GM23338 (cell line): Measurements from ENCODE around the gene TMPRSS11F. TPM values are rescaled to one million over a fixed set of nuclear protein-coding genes. Genes with fewer than 3 reads are reported as not detected.

Source experiments
- ATAC-seq: fragments of 200-7000 bp; cut with Tn5 transposase; 3 replicates; pipeline ENCODE4 v1.9.1; 2020
- DNase-seq: peaks from one replicate; pipeline ENCODE4 v3.0.0-alpha.2; 2015; ENCODE audit warnings: low spot score
- H2AFZ ChIP-seq: fragments of 200-600 bp; sonication (generic); 2 replicates; pipeline ENCODE4 v1.8.0; 2016; ENCODE audit warnings: antibody characterized with exemption, mild to moderate bottlenecking, moderate library complexity
- H3F3A ChIP-seq: fragments of 200-600 bp; sonication (generic); replicated peaks from 2 replicates; pipeline ENCODE4 v1.8.0; 2017; ENCODE audit warnings: antibody characterized with exemption, mixed run types, low read depth
- H3K27ac ChIP-seq: fragments of 200-600 bp; sonication (generic); 2 replicates; pipeline ENCODE4 v1.6.1; 2016; ENCODE audit warnings: low read depth
- H3K27me3 ChIP-seq: fragments of 200-600 bp; sonication (generic); 2 replicates; pipeline ENCODE4 v1.8.0; 2016; ENCODE audit warnings: mild to moderate bottlenecking, mixed run types, moderate library complexity; ENCODE audit not compliant: insufficient read depth
- H3K36me3 ChIP-seq: fragments of 200-600 bp; sonication (generic); 2 replicates; pipeline ENCODE4 v1.8.0; 2016; ENCODE audit warnings: mild to moderate bottlenecking; ENCODE audit not compliant: insufficient read depth
- H3K4me1 ChIP-seq: fragments of 200-600 bp; sonication (generic); 2 replicates; pipeline ENCODE4 v1.8.0; 2016; ENCODE audit warnings: mild to moderate bottlenecking, moderate library complexity; ENCODE audit not compliant: insufficient read depth
- H3K4me2 ChIP-seq: fragments of 200-600 bp; sonication (generic); 2 replicates; pipeline ENCODE4 v1.7.1; 2017; ENCODE audit warnings: mixed run types
- H3K4me3 ChIP-seq: fragments of 200-600 bp; sonication (generic); 2 replicates; pipeline ENCODE4 v1.6.1; 2016; ENCODE audit warnings: mixed run types
- H3K79me2 ChIP-seq: fragments of 200-600 bp; sonication (generic); replicated peaks from 2 replicates; pipeline ENCODE4 v1.8.0; 2017; ENCODE audit warnings: mild to moderate bottlenecking; ENCODE audit not compliant: insufficient read depth
- H3K9me2 ChIP-seq: fragments of 200-600 bp; sonication (generic); 2 replicates; pipeline ENCODE4 v1.8.0; 2017; ENCODE audit not compliant: insufficient read depth
- H4K20me1 ChIP-seq: fragments of 200-600 bp; sonication (generic); replicated peaks from 2 replicates; pipeline ENCODE4 v1.8.0; 2017; ENCODE audit warnings: mild to moderate bottlenecking; ENCODE audit not compliant: insufficient read depth
- H3K27ac Mint-ChIP-seq: 2 replicates; pipeline ENCODE4 v1.8.0; 2020; ENCODE audit warnings: inconsistent platforms, mild to moderate bottlenecking, moderate library complexity, mixed read lengths
- H3K27me3 Mint-ChIP-seq: 3 replicates; pipeline ENCODE4 v1.8.0; 2022; ENCODE audit warnings: low read depth, mild to moderate bottlenecking, moderate library complexity, mixed read lengths, inconsistent platforms; ENCODE audit not compliant: insufficient read depth, poor library complexity
- H3K36me3 Mint-ChIP-seq: 3 replicates; pipeline ENCODE4 v1.8.0; 2021; ENCODE audit warnings: low read depth, mild to moderate bottlenecking, inconsistent platforms, moderate library complexity, mixed read lengths
- H3K4me1 Mint-ChIP-seq: 3 replicates; pipeline ENCODE4 v1.8.0; 2020; ENCODE audit warnings: mild to moderate bottlenecking, inconsistent platforms, mixed read lengths
- H3K4me3 Mint-ChIP-seq: 3 replicates; pipeline ENCODE4 v1.8.0; 2021; ENCODE audit warnings: moderate library complexity, mild to moderate bottlenecking, inconsistent platforms, mixed read lengths
- H3K9me3 Mint-ChIP-seq: 3 replicates; pipeline ENCODE4 v1.8.0; 2020; ENCODE audit warnings: moderate library complexity, mild to moderate bottlenecking, inconsistent platforms, mixed read lengths
- CTCF ChIP-seq, 2 experiments: fragments of 200-600 bp in 1 of 2; sonication (generic) in 1 of 2; conservative IDR thresholded peaks; 2 replicates each; pipeline versions ENCODE4 v1.5.1 to v1.6.1; 2016 to 2017; ENCODE audit warnings: antibody characterized with exemption in 2 of 2, low read depth in 2 of 2, mild to moderate bottlenecking in 2 of 2, moderate library complexity in 1 of 2
- EZH2 ChIP-seq: fragments of 200-600 bp; sonication (generic); IDR thresholded peaks from one replicate; pipeline ENCODE4 v1.8.0; 2017; ENCODE audit warnings: antibody characterized with exemption, mild to moderate bottlenecking, low read depth; ENCODE audit not compliant: unreplicated experiment
- EZH2phosphoT487 ChIP-seq: fragments of 200-600 bp; sonication (generic); IDR thresholded peaks from one replicate; pipeline ENCODE4 v1.8.1; 2018; ENCODE audit warnings: antibody characterized with exemption; ENCODE audit not compliant: unreplicated experiment
- JUNB ChIP-seq: IDR thresholded peaks from one replicate; pipeline ENCODE4 v1.6.1; 2016; ENCODE audit warnings: antibody characterized with exemption; ENCODE audit not compliant: unreplicated experiment
- NANOG ChIP-seq: IDR thresholded peaks from 2 replicates; pipeline ENCODE4 v1.6.1; 2016; ENCODE audit warnings: antibody characterized with exemption, borderline replicate concordance
- POLR2AphosphoS5 ChIP-seq: IDR thresholded peaks from 2 replicates; pipeline ENCODE4 v1.6.1; 2016; ENCODE audit warnings: antibody characterized with exemption, low read depth
- STAT1 ChIP-seq: IDR thresholded peaks from one replicate; pipeline ENCODE4 v1.6.1; 2016; ENCODE audit warnings: antibody characterized with exemption; ENCODE audit not compliant: unreplicated experiment
- ZNF114 ChIP-seq: fragments of 250-450 bp; sonication (Bioruptor Pico); IDR thresholded peaks from 2 replicates; pipeline ENCODE4 v1.5.0; 2020; ENCODE audit warnings: mild to moderate bottlenecking, moderate library complexity
- ZNF331 ChIP-seq: fragments of 250-450 bp; sonication (Bioruptor Pico); IDR thresholded peaks from 2 replicates; pipeline ENCODE4 v1.5.0; 2020; ENCODE audit warnings: low read depth, mild to moderate bottlenecking, moderate library complexity
- polyA plus RNA-seq: library from polyadenylated mRNA; unstranded; fragments of >200 nt; fragmentation: Nextera tagmentation; extraction: Ambion mirVana; gene quantifications from 2 replicates; pipeline ENCODE4 v1.2.1, GENCODE V29; 2016
- total RNA-seq: library from RNA; depleted of rRNA; stranded (reverse); fragments of >200 nt; shearing (Covaris generic); gene quantifications from 2 replicates; pipeline ENCODE4 v1.2.3, GENCODE V29; 2014
- TF ChIP-seq, protein P1 (sequence below): IDR thresholded peaks from 2 replicates; pipeline ENCODE4 v1.6.1; 2016; ENCODE audit warnings: antibody characterized with exemption
- TF ChIP-seq, protein P2 (sequence below): fragments of 250-450 bp; sonication (Bioruptor Pico); IDR thresholded peaks from 2 replicates; pipeline ENCODE4 v1.5.0; 2020; ENCODE audit warnings: mild to moderate bottlenecking, moderate library complexity

Gene TMPRSS11F
- total and polyA plus RNA-seq, 2 experiments from 2014 or later: not detected

GRCh38 chr4:68038272-68038671, 91.4 kb downstream of the TMPRSS11F start:
- H3K4me1 Mint-ChIP-seq: no peaks in the 10 kb centered on the region
- Histone ChIP-seq H4K20me1 (no peaks in the 10 kb centered on the region), H3K27me3 (no peaks in the 10 kb centered on the region), H3K36me3 (no peaks in the 10 kb centered on the region), H3K4me1 (no peaks in the 10 kb centered on the region), H3K9me2 (no peaks in the 10 kb centered on the region), H3K27ac (no peak overlapping the region), H2AFZ (no peak overlapping the region), H3F3A (no peaks in the 10 kb centered on the region), H3K79me2 (no peaks in the 10 kb centered on the region), H3K4me2 (no peak overlapping the region), H3K4me3 (no peak overlapping the region)
- peaks cover 2% of the 10 kb centered on the region for H3K27me3 Mint-ChIP-seq
- TF ChIP-seq ZNF114 (CRISPR knock-in tag) (no peak), JUNB (no peak), ZNF331 (no peak), STAT1 (no peak), NANOG (no peak), CTCF (conservative IDR thresholded peaks at IDR 0.05; ENCODE audit: low read depth in 2 of 2) (no peak), EZH2phosphoT487 (no peak), POLR2AphosphoS5 (no peak)
- TF ChIP-seq, protein P1, sequence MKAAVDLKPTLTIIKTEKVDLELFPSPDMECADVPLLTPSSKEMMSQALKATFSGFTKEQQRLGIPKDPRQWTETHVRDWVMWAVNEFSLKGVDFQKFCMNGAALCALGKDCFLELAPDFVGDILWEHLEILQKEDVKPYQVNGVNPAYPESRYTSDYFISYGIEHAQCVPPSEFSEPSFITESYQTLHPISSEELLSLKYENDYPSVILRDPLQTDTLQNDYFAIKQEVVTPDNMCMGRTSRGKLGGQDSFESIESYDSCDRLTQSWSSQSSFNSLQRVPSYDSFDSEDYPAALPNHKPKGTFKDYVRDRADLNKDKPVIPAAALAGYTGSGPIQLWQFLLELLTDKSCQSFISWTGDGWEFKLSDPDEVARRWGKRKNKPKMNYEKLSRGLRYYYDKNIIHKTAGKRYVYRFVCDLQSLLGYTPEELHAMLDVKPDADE: no peak
- DNase-seq (no peak), ATAC-seq (no peak)
- no peak overlapping the region for H3K4me3 Mint-ChIP-seq
- H3K9me3 Mint-ChIP-seq: no peaks in the 10 kb centered on the region
- no peaks in the 10 kb centered on the region for H3K36me3 Mint-ChIP-seq
- no peak overlapping the region for H3K27ac Mint-ChIP-seq

DNA sequence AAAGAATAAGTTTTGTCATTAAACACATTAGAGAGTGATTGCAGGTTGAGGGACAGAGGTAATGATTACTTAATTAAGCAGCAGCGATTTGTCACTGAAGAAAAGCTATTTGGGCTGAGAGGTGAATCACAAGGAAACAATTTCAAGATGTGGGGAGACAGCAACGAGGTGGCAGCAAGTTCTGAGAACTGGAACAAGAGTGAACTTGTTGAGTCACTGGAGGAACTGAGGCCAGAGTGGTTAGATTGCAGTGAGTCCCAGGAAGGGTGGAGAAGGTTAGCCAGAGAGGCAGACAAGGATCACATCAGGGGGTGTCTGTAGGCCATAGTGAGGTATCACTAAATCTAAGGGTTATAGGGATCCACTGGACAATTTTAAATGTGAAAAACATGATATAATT, 108.5 kb downstream of the TMPRSS11F start:
- no peaks in the 10 kb centered on the region for H3K27me3 ChIP-seq
- H3K4me2 ChIP-seq: no peak overlapping the region
- no peaks in the 10 kb centered on the region for H3K27me3 Mint-ChIP-seq
- no peaks in the 10 kb centered on the region for H3F3A ChIP-seq
- H3K4me3 ChIP-seq: no peak overlapping the region
- no peaks in the 10 kb centered on the region for H4K20me1 ChIP-seq
- H3K4me3 Mint-ChIP-seq: no peak overlapping the region
- DNase-seq (no peak), ATAC-seq (no peak)
- H3K27ac Mint-ChIP-seq: no peak overlapping the region
- H3K27ac ChIP-seq: no peak overlapping the region
- H3K9me3 Mint-ChIP-seq: no peaks in the 10 kb centered on the region
- H3K4me1 Mint-ChIP-seq: peaks cover 7% of the 10 kb centered on the region
- no peaks in the 10 kb centered on the region for H3K36me3 Mint-ChIP-seq
- no peaks in the 10 kb centered on the region for H3K36me3 ChIP-seq
- H3K79me2 ChIP-seq: no peaks in the 10 kb centered on the region
- no peaks in the 10 kb centered on the region for H3K9me2 ChIP-seq
- peaks cover 5% of the 10 kb centered on the region for H3K4me1 ChIP-seq
- H2AFZ ChIP-seq: no peak overlapping the region
- TF ChIP-seq, protein P2, sequence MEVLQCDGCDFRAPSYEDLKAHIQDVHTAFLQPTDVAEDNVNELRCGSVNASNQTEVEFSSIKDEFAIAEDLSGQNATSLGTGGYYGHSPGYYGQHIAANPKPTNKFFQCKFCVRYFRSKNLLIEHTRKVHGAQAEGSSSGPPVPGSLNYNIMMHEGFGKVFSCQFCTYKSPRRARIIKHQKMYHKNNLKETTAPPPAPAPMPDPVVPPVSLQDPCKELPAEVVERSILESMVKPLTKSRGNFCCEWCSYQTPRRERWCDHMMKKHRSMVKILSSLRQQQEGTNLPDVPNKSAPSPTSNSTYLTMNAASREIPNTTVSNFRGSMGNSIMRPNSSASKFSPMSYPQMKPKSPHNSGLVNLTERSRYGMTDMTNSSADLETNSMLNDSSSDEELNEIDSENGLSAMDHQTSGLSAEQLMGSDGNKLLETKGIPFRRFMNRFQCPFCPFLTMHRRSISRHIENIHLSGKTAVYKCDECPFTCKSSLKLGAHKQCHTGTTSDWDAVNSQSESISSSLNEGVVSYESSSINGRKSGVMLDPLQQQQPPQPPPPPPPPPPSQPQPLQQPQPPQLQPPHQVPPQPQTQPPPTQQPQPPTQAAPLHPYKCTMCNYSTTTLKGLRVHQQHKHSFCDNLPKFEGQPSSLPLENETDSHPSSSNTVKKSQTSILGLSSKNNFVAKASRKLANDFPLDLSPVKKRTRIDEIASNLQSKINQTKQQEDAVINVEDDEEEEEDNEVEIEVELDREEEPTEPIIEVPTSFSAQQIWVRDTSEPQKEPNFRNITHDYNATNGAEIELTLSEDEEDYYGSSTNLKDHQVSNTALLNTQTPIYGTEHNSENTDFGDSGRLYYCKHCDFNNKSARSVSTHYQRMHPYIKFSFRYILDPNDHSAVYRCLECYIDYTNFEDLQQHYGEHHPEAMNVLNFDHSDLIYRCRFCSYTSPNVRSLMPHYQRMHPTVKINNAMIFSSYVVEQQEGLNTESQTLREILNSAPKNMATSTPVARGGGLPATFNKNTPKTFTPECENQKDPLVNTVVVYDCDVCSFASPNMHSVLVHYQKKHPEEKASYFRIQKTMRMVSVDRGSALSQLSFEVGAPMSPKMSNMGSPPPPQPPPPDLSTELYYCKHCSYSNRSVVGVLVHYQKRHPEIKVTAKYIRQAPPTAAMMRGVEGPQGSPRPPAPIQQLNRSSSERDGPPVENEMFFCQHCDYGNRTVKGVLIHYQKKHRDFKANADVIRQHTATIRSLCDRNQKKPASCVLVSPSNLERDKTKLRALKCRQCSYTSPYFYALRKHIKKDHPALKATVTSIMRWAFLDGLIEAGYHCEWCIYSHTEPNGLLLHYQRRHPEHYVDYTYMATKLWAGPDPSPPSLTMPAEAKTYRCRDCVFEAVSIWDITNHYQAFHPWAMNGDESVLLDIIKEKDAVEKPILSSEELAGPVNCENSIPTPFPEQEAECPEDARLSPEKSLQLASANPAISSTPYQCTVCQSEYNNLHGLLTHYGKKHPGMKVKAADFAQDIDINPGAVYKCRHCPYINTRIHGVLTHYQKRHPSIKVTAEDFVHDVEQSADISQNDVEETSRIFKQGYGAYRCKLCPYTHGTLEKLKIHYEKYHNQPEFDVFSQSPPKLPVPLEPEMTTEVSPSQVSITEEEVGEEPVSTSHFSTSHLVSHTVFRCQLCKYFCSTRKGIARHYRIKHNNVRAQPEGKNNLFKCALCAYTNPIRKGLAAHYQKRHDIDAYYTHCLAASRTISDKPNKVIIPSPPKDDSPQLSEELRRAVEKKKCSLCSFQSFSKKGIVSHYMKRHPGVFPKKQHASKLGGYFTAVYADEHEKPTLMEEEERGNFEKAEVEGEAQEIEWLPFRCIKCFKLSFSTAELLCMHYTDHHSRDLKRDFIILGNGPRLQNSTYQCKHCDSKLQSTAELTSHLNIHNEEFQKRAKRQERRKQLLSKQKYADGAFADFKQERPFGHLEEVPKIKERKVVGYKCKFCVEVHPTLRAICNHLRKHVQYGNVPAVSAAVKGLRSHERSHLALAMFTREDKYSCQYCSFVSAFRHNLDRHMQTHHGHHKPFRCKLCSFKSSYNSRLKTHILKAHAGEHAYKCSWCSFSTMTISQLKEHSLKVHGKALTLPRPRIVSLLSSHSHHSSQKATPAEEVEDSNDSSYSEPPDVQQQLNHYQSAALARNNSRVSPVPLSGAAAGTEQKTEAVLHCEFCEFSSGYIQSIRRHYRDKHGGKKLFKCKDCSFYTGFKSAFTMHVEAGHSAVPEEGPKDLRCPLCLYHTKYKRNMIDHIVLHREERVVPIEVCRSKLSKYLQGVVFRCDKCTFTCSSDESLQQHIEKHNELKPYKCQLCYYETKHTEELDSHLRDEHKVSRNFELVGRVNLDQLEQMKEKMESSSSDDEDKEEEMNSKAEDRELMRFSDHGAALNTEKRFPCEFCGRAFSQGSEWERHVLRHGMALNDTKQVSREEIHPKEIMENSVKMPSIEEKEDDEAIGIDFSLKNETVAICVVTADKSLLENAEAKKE (CRISPR knock-in tag): no peak
- TF ChIP-seq NANOG: no peak
- TF ChIP-seq EZH2phosphoT487: no peak
- TF ChIP-seq EZH2: no peak
- no peak for TF ChIP-seq JUNB
- TF ChIP-seq ZNF114 (CRISPR knock-in tag): no peak
- TF ChIP-seq STAT1: no peak
- TF ChIP-seq, protein P1: no peak
- no peak for TF ChIP-seq ZNF331
